NB4 (cell line): ENCODE measurements around the gene LGI4.

Source experiments
- DNase-seq: peaks from one replicate; pipeline ENCODE4 v3.0.0; 2010; ENCODE audit warnings: low read depth
- H3K4me3 ChIP-seq: one replicate; pipeline ENCODE4 v1.5.1; 2011; ENCODE audit warnings: mild to moderate bottlenecking, low read depth, low read length, moderate library complexity
- CTCF ChIP-seq: IDR thresholded peaks from one replicate; pipeline ENCODE4 v1.5.1; 2012; ENCODE audit warnings: low read depth, low read length
- MAX ChIP-seq: IDR thresholded peaks from 2 replicates; pipeline ENCODE4 v1.6.1; 2011; ENCODE audit warnings: low read depth, low read length
- MYC ChIP-seq: IDR thresholded peaks from 2 replicates; pipeline ENCODE4 v1.6.1; 2011; ENCODE audit warnings: low read depth, low read length
- POLR2A ChIP-seq: IDR thresholded peaks from 2 replicates; pipeline ENCODE4 v1.6.1; 2011; ENCODE audit warnings: mild to moderate bottlenecking; ENCODE audit not compliant: insufficient read length; ENCODE audit errors: extremely low read depth

The LGI4 gene

GRCh38 chr19:35112995-35113688, 21.7 kb downstream of the LGI4 start:
- no peak for DNase-seq
- H3K4me3 ChIP-seq = no peak overlapping the region
- TF ChIP-seq POLR2A = no peak
- TF ChIP-seq MYC = no peak
- TF ChIP-seq CTCF = no peak
- no peak for TF ChIP-seq MAX

GRCh38 chr19:35110974-35111373, 23.9 kb downstream of the LGI4 start:
- no peak overlapping the region for H3K4me3 ChIP-seq
- TF ChIP-seq POLR2A = no peak
- no peak for TF ChIP-seq MYC
- no peak for TF ChIP-seq MAX
- TF ChIP-seq CTCF = no peak
- no peak for DNase-seq

GRCh38 chr19:35109395-35110112, 25.3 kb downstream of the LGI4 start:
- TF ChIP-seq CTCF (no peak), MYC (no peak), MAX (no peak), POLR2A (no peak)
- DNase-seq = no peak
- H3K4me3 ChIP-seq = no peak overlapping the region

- no peak for DNase-seq
- no peak overlapping the region for H3K4me3 ChIP-seq
- TF ChIP-seq POLR2A (no peak), MAX (no peak), MYC (no peak), CTCF (no peak)
Measured at GRCh38 chr19:35108730-35109129, 26.1 kb downstream of the LGI4 start.

- no peak for DNase-seq
- TF ChIP-seq MAX (no peak), CTCF (no peak), MYC (no peak), POLR2A (no peak)
- H3K4me3 ChIP-seq = no peak overlapping the region
Measured at GRCh38 chr19:35107545-35107944, 27.3 kb downstream of the LGI4 start.
